H1 (cell line): ENCODE results near the gene CBFA2T2. TPM values are rescaled to one million over a fixed set of nuclear protein-coding genes. Genes with fewer than 3 reads are reported as not detected.

Experiments
- FOSL1 ChIP-seq: IDR thresholded peaks from 2 replicates; pipeline ENCODE4 v1.6.1; 2011; ENCODE audit warnings: mild to moderate bottlenecking, low read depth, low read length, moderate library complexity; ENCODE audit not compliant: insufficient read depth
- RAD21 ChIP-seq, 2 experiments: IDR thresholded peaks in 1 of 2; conservative IDR thresholded peaks in 1 of 2; 2 replicates each; pipeline ENCODE4 v1.6.1; 2011; ENCODE audit warnings: low read depth in 2 of 2, low read length in 2 of 2, improper control_type of control experiment in 1 of 2, inconsistent platforms in 1 of 2, mild to moderate bottlenecking in 1 of 2, moderate library complexity in 1 of 2
- SIN3A ChIP-seq, 2 experiments: IDR thresholded peaks in 1 of 2; conservative IDR thresholded peaks in 1 of 2; 2 replicates each; pipeline ENCODE4 v1.6.1; 2011 to 2012; ENCODE audit warnings: low read length in 2 of 2, improper control_type of control experiment in 1 of 2, low read depth in 1 of 2, mild to moderate bottlenecking in 1 of 2
- YY1 ChIP-seq: IDR thresholded peaks from 2 replicates; pipeline ENCODE4 v1.6.1; 2011; ENCODE audit warnings: low read depth, mild to moderate bottlenecking, low read length
- polyA plus RNA-seq, 7 experiments: library from polyadenylated mRNA; depleted of rRNA in 3 of 7; stranded (reverse) in 5 of 7; unstranded in 2 of 7; fragments of >200 nt in 5 of 7; fragments of 200-250 nt in 2 of 7; gene quantifications; 1 replicate in 5 of 7; 2 replicates in 1 of 7; 4 replicates in 1 of 7; pipeline versions ENCODE4 v1.2.1 to v1.2.3, GENCODE V29; 2011 to 2013; ENCODE audit warnings: missing spikeins in 2 of 7, mixed read lengths in 2 of 7
- total RNA-seq: library from RNA; stranded (reverse); fragmentation: NEBNext Ultra II Directional; extraction: Animal tissue kit (Norgen Biotek cat#: 25700); gene quantifications from 2 replicates; pipeline ENCODE4 v1.2.1, GENCODE V29; 2021

CBFA2T2 gene
- total and polyA plus RNA-seq, 2 of the 8 experiments (the other 6 are each of a cell fraction or from before 2014, with no cell fraction given): 11.6 to 12.9 TPM

- TF ChIP-seq RAD21 (IDR thresholded peaks at IDR 0.05 in 1 of 2, conservative IDR thresholded peaks at IDR 0.05 in 1 of 2; ENCODE audit: low read depth in 2 of 2, low read length in 2 of 2) (peak; percentile 95 to 97), SIN3A (conservative IDR thresholded peaks at IDR 0.05 in 1 of 2, IDR thresholded peaks at IDR 0.05 in 1 of 2; ENCODE audit: low read depth in 1 of 2, low read length in 2 of 2) (peak in 1 of 2 experiments; percentile 53; a peak in 1 of 4 replicates), FOSL1 (no peak), YY1 (0 out of 2 replicates have a peak, but pooled peaks have one; percentile 54)
Observed at GRCh38 chr20:33653218-33653899, 163.5 kb downstream of the CBFA2T2 start (continued).
